Measurements from ENCODE around the gene MAGI2.

Gene MAGI2

DNA sequence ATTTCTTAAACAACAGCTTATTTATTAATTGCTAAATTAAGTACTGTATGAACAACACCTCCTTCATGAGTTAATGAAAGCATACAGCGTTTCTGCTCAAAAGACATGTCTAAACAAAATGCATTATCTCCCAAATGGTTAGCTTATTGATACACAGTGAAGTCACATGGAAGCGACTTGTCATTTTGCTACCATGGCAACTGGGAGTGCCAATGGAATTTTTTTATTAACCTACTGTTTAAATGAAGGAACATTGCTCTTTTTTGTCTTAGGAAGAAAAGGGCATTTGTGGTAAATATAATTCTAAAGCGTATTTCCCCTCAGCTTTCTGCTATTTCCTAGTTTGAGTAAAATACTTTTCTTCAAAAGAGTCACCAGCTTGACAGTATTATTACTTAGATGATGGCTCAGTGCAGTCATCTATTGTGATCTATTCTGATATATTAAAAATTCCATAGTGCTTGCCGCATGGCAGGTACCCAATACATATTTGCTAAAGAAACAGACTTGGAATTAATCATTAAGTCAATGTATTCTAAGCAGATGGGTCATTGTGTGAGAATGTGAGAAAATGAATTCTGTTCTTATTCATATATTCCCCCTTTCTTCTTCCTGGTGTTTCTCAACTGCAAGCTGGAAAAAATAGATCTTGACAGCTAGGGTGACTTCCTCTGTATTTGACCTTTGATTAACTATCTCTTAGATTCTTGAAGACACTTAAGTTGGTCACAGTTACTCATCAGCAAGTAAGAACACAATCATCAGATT is 818.3 kb downstream of the MAGI2 start:
- no peaks in the 10 kb centered on the region for H3K36me3 ChIP-seq (ENCODE audit: control insufficient read depth, low read length)
- no peaks in the 10 kb centered on the region for H3K79me2 ChIP-seq (ENCODE audit: control insufficient read depth, low read length)
- H4K20me1 ChIP-seq (ENCODE audit: control insufficient read depth, insufficient read depth, low read depth, low read length): no peaks in the 10 kb centered on the region
- H3K27me3 ChIP-seq (ENCODE audit: control insufficient read depth, low read length): no peaks in the 10 kb centered on the region
- H3K9me2 ChIP-seq (replicated peaks; ENCODE audit: control insufficient read depth, low read length): no peaks in the 10 kb centered on the region
- no peaks in the 10 kb centered on the region for H3F3A ChIP-seq (ENCODE audit: control insufficient read depth, insufficient read depth)
- H3K4me1 ChIP-seq (ENCODE audit: control insufficient read depth, low read length): no peaks in the 10 kb centered on the region
- H3K4me2 ChIP-seq (ENCODE audit: low read length): no peak overlapping the region
- H3K4me3 ChIP-seq (ENCODE audit: low read length): no peak overlapping the region
- H3K9me3 ChIP-seq (ENCODE audit: control insufficient read depth, insufficient read depth, low read length): no peaks in the 10 kb centered on the region
- no peak for TF ChIP-seq EZH2phosphoT487 (IDR thresholded peaks at IDR 0.05; ENCODE audit: borderline replicate concordance, low read length)
- TF ChIP-seq, protein P1, sequence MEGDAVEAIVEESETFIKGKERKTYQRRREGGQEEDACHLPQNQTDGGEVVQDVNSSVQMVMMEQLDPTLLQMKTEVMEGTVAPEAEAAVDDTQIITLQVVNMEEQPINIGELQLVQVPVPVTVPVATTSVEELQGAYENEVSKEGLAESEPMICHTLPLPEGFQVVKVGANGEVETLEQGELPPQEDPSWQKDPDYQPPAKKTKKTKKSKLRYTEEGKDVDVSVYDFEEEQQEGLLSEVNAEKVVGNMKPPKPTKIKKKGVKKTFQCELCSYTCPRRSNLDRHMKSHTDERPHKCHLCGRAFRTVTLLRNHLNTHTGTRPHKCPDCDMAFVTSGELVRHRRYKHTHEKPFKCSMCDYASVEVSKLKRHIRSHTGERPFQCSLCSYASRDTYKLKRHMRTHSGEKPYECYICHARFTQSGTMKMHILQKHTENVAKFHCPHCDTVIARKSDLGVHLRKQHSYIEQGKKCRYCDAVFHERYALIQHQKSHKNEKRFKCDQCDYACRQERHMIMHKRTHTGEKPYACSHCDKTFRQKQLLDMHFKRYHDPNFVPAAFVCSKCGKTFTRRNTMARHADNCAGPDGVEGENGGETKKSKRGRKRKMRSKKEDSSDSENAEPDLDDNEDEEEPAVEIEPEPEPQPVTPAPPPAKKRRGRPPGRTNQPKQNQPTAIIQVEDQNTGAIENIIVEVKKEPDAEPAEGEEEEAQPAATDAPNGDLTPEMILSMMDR (IDR thresholded peaks at IDR 0.05; ENCODE audit: low read depth, low read length, poor library complexity, severe bottlenecking): no peak
- no peak overlapping the region for H3K27ac ChIP-seq (ENCODE audit: low read depth, low read length)

DNA sequence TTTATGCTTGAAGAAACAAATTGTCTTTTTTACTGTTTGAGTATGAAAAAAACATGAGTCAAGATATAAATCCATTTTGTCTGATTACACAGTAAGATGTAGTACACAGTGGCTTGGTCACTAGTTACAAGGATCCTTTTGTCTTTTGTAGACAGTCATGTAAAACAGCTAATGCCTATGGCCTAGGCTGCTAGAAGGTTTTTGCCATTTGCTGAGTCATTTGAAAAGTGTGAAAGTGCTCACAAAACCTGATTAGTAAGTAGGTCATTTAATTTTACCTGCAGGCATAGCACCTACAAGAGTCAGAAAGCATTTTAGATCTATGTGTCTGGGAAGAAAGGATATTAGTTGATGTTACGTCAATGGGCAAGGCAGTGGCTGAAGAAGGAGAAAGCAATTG is 819.4 kb downstream of the MAGI2 start:
- Histone ChIP-seq H4K20me1 (ENCODE audit: control insufficient read depth, insufficient read depth, low read depth, low read length) (no peaks in the 10 kb centered on the region), H3F3A (ENCODE audit: control insufficient read depth, insufficient read depth) (no peaks in the 10 kb centered on the region), H3K4me1 (ENCODE audit: control insufficient read depth, low read length) (no peaks in the 10 kb centered on the region), H3K79me2 (ENCODE audit: control insufficient read depth, low read length) (no peaks in the 10 kb centered on the region), H3K9me2 (replicated peaks; ENCODE audit: control insufficient read depth, low read length) (no peaks in the 10 kb centered on the region), H3K27me3 (ENCODE audit: control insufficient read depth, low read length) (no peaks in the 10 kb centered on the region), H3K4me3 (ENCODE audit: low read length) (no peak overlapping the region), H3K27ac (ENCODE audit: low read depth, low read length) (no peak overlapping the region), H3K36me3 (ENCODE audit: control insufficient read depth, low read length) (no peaks in the 10 kb centered on the region), H3K9me3 (ENCODE audit: control insufficient read depth, insufficient read depth, low read length) (no peaks in the 10 kb centered on the region), H3K4me2 (ENCODE audit: low read length) (no peak overlapping the region)
- no peak for TF ChIP-seq EZH2phosphoT487 (IDR thresholded peaks at IDR 0.05; ENCODE audit: borderline replicate concordance, low read length)
- TF ChIP-seq, protein P1 (IDR thresholded peaks at IDR 0.05; ENCODE audit: low read depth, low read length, poor library complexity, severe bottlenecking): no peak

DNA sequence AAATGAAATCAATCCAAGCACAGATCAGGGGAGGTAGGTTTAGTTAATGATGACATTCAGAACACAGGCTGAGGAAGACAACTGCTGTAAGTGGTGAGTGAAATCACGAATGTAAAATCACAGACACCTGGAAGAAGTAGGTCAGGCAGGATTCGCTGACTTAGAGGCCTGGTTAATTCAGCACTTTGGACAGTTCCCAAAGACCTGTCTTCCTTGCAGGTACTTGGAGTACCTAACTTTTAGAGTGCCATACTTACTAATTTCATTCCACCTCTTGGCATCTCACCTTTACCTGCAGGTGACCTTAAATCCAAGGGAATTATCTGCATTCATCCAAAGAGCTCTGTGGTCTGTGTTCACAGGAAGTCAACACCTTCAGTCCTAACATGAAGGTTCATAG is 832.5 kb downstream of the MAGI2 start:
- Histone ChIP-seq H3K36me3 (ENCODE audit: control insufficient read depth, low read length) (no peaks in the 10 kb centered on the region), H3K79me2 (ENCODE audit: control insufficient read depth, low read length) (no peaks in the 10 kb centered on the region), H3F3A (ENCODE audit: control insufficient read depth, insufficient read depth) (no peaks in the 10 kb centered on the region), H3K4me1 (ENCODE audit: control insufficient read depth, low read length) (no peaks in the 10 kb centered on the region), H4K20me1 (ENCODE audit: control insufficient read depth, insufficient read depth, low read depth, low read length) (no peaks in the 10 kb centered on the region), H3K4me3 (ENCODE audit: low read length) (no peak overlapping the region), H3K4me2 (ENCODE audit: low read length) (no peak overlapping the region), H3K9me2 (replicated peaks; ENCODE audit: control insufficient read depth, low read length) (no peaks in the 10 kb centered on the region), H3K27ac (ENCODE audit: low read depth, low read length) (no peak overlapping the region), H3K27me3 (ENCODE audit: control insufficient read depth, low read length) (no peaks in the 10 kb centered on the region), H3K9me3 (ENCODE audit: control insufficient read depth, insufficient read depth, low read length) (no peaks in the 10 kb centered on the region)
- TF ChIP-seq, protein P1 (IDR thresholded peaks at IDR 0.05; ENCODE audit: low read depth, low read length, poor library complexity, severe bottlenecking): no peak
- no peak for TF ChIP-seq EZH2phosphoT487 (IDR thresholded peaks at IDR 0.05; ENCODE audit: borderline replicate concordance, low read length)
